Measurements from ENCODE around the gene FOXS1. TPM values are rescaled to one million over a fixed set of nuclear protein-coding genes. Genes with fewer than 3 reads are reported as not detected.

FOXS1 gene
- total RNA-seq, 1 donor from 2014 or later: 0.78 TPM

DNA sequence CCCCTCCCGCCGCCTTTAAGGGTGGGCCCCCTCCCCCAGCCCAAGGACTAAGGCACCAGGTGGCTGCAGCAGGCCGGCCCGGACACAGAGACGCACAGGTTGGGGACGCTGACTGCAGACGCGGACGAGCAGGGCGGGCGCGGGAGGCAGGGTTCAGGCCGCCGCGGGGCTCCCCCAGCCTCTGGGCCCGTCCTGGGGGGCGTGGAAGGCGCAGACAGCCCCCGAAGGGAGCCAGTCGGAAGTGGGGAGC is 15.7 kb upstream of the FOXS1 start:
- DNase-seq: no peak

DNA sequence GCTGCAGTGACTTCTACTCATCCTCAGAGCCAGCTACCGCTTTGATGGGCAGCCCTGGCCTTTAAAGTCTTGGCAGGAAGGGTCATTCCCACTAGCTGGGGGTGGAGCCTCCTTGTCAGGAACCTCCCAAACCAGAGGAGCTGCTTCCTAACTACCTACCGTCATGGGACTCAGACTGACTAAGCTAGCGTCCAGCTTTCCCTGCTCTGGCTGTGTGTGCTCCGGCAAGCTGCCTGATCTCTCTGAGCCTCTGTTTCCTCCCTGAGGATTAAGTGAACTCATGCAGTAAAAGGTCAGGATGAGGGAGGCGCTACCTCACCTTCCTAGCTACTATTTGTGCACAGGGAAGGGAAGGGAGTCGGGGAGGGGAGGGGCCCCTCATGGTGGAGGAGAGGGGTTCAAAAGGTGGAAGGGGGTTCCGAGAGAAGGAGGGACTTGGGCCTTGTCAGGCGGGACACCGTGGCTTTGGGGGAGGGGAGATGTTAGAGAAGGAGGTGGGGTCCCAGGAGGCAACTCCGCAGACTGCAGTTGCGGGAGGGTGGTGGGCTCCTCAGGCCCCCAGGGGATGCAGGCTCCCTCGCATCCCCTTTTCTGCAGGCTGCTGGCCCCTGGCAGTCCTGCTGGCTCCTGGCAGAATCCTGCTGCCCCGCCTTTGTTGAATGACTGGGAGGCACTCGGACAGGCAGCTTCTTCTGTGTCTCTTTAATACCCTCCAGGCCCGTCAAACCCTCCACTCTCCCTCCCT is 15.2 kb upstream of the FOXS1 start:
- DNase-seq: no peak

DNA sequence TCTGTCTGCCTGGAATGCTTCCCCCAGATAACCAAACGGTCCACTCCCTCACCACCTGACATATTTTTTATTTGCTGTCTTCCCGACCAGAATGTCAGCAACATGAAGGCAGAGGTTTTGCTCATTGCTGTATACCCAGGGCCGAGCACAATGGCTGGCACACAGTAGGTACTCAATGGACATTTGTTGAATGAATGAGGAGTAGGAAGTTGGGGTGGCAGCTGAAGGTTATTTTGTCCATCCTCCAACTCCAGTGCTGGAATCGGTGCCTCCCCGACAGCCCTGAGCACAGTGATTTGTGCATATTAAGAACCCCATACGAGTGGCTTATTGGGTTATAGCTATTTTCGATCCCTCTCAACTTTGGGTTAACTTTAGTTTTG is 14.6 kb upstream of the FOXS1 start:
- no peak for DNase-seq

DNA sequence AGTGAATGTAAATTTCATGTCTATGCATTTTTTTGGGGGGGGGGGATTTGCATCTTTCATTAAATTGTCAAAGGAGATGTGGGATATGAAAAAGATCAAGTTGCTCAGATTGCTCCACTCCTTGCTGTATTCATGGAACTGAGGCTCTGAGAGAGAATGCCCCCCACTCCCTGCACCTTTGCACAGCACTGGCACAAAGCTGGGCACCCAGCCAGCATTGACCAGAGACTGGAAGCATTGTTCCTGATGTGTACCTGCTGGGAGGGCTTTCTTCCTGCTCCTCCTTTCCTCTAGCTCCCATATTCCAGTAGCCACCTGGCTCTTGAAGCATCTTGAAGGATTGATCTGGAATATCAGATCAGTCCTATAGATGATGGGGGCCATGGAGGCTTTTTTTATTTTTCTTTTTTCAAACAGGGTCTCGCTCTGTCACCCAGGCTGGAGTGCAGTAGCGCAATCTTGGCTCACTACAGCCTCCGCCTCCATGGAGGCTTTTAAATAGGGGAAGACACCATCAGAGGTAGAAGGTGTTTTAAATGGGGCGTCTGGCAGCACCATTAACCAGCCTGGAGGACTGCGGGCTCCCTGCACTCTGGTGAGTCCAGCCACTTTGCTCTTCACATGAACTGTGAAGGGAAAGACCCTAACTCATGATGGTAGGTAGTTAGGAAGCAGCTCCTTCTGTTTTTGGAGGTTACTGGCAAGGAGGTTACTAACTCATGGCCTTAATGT is 14.0 kb upstream of the FOXS1 start:
- DNase-seq: no peak

DNA sequence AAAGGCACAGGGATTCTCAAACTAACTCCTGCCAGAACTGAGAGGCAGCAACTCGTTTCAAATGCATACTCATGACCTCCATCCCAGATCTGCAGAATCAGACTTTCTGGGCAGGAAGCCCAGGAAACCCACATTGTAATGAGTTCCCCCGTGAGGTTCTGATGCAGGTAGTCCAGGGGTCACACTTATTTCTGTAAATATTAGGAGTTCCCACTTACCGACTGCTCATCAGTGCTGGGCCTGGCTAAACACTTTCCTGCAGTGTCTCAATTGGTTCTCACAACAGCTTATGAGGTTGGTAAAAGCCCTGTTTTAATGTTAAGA is 13.3 kb upstream of the FOXS1 start:
- no peak for DNase-seq

DNA sequence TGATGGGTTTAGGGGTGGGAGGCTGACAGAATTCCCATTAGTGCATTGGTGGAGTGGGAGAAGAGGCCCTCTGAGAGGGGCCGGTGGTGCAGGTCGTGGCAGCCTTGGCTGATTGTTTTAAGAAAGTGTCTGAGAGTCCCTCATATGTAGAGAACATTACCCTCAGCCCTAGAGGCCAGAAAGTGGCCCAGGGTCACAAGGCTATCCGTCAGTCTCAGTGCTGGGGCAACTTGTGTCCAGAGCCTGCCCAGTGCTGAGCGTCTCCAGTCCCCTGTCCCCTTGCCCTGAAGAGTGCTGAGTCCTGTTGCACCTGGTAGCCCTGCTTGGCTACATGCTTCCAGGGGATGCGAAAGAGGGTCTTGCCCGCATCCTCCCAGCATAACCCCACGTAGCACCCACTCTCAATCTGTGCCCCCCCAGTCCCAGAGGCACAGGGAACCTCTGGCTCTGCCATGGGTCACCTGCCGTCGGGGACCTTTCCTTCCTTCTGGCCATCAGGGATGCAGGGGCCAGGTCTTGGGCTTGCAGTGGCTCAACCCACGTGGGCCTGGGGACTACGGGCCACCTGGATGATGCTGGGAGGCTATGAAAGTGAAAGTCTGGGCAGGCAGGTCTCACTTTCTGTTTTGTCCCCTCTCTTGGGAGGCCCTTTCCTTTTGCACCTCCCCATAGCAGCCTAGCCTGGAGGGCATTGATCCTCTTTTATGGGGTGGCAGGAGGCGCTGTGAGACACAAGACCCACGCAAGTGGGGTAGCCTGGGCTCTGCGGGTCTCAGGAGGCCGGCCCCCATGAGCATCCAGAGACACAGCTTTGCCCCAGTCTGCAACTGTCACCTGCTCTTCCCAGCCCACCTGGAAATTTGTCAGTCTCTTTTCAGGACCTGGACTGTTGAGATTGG is 12.7 kb upstream of the FOXS1 start:
- no peak for DNase-seq

DNA sequence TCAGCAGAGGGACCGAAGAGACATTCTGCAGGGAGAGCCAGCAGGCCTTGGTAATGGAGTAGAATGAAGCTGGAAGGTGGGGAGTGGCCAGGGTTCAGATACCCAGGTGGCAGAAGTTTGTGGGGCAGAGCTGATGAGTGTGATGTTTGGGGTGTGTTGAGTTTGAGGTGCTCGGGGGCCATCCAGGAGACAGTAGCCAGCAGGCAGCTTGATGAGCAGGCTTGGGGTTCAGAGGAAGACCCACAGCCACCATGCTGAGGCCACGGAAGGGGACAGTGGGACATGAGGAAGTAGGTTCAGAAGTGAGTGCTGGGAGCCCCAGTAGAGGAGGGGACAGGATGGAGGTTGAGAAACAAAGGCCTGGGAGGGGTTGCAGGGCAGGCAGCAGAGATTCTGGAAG is 11.1 kb upstream of the FOXS1 start:
- DNase-seq: no peak

DNA sequence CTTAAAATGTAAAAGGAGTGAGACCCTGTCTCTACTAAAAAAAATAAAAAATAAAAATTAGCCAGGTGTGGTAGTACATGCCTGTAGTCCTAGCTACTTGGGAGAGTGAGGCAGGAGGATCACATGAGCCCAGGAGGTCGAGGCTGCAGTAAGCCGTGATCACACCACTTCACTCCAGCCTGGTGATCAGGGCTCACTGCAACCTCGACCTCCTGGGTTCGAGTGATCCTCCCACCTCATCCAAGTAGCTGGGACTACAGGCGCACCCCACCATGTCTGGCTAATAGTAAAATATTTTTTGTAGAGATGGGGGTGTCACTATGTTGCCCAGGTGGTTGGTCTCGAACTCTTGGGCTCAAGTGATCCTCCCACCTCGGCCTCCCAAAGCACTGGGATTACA is 8.1 kb upstream of the FOXS1 start:
- DNase-seq: no peak

DNA sequence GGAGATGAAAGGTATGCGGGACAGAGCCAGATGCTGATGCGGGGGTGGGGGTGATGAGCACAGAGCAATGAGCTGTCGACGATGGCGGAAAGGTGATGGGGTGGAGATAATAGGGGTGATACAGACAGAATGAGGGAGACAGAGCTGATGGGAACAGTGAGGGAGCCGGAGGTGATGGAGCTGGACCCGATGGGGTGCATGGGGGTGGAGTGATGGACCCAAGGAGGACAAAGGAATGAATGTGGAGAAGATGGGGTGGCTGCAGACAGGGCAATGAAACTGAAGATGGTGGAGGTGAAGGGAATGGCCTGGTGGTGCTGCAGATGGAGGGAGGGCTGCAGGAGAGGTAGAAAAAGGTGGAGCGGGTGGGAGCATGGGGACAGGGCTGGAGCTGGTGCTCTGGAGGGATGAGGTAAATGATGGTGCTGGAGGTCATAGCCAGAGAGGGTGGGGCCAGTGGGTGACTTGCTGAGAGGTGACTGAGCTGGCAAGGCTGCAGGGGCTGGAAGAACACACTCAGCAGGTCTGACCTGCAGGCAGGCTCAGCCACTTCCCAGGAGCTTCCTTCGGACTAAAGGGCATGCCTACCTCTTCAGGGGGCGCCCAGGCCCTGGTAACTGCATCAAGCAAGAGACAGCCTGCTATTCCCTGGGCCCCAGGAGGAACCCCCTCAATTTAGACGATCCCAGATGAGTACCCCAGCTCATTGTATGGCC is 6.0 kb upstream of the FOXS1 start:
- DNase-seq: no peak

DNA sequence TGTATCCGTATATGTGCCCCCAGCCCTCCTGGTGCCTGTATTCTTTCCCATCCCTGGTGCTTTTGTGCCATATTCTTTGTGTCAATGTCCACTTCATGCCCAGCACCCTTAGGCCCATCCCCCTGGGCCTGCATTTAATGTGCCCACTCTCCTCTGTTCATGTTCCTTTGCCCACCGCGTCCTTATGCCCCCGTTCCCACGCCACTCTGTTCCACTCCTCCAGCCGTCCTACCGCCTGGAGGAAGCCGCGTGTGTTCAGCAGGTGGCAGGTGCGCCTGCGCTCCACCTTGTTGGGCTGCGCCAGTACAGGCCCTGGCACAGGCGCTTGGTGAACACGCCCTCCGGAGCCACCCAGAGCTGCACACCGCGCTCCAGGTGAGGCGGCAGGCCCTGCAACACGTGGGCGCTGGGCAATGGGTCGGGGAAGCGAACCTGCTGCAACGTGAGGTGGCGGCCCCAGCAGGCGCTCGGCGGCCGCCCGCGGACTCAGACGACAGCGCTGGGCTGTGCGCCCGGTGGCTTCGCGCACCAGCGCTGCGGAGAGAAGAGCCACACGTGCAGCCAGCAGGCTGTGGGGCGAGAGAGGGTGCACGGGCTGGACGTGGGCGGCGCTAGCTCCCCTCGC is 4.0 kb upstream of the FOXS1 start:
- no peak for DNase-seq

DNA sequence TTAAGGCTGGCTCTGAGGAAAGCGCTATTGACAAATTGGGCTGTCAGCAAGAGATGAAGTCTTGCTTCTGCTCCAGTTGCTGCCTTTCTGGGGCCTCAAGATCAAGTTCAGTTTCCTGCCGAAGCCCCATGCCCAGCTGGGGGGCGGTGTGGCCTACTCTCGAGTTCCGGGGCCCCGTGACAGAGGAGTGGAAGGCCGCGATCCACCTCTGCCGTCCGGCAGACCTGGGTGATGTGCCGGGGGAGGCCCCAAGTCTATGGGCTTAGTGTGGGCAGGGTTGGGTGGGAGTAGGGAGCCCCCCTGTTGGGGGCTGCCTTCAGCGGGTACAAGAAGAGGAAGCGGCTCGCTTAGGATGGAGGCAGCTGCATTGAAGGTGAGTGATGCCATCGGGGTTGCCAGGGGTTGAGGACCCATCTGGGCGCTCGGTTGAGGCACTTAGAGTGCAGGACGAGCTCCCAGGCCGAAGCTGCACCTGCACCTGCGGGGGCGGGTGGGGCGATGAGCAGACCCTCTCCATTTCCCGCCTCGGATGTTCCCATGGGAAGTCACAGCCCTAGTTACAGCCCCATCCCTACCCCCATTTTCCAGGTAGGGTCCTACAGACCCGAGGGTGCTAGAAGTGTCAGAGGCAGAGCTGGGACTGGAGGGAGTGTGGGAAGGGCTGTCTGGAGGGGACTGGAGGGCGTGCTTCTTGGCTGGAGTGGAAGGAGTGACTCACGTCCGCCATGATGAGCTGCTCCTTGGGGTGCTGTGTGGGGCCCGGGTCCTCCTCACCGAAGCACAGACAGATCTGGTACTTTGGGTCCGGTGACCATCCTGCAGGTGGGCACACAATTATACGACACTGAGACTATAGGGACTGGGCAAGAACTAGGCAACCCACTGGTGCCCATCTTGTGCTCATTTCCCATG is 2.9 kb upstream of the FOXS1 start:
- no peak for DNase-seq

DNA sequence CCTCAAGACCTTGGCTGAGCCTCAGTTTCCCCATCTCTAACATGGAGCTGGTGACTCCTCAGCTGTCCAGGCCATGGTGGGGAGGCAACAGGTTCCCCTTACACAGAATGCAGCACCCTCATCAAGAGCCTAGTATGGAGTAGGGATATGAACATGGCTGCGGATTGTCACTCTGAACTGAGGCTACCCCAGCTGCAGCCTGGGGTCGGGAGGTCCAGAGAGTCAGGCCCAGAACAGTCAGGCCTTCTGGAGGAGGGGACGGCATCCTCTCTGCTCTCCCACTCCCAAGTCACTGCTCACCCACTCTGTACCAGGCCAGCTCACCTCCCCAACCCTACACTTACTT is 1.4 kb upstream of the FOXS1 start:
- no peak for DNase-seq

DNA sequence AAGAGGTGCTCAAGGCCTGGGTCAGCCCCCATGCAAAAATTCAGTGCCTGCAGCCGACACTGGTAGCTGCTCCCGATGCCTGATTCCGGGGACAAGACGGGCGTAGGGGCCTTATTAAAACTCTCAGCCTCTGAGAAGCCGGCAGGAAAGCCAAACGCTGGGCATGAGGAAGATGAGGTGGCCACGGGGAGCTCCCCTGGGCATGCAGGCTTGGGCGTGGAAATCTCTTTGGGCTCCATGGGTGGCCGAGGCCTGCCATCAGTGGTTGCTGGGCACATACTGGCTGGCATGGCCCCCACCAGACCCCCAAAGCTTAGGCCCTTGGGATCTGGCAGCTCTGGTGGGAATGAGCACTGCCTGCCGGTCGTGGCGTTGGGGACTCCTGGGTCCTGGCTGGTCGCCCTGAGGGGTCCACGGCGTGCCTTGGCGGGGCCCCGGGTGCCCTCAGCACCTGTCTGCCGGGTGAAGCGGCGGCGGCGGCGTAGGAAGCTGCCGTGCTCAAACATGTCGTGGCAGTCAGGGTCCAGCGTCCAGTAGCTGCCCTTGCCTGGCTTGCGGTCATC is 586 bp downstream of the FOXS1 start:
- no peak for DNase-seq

DNA sequence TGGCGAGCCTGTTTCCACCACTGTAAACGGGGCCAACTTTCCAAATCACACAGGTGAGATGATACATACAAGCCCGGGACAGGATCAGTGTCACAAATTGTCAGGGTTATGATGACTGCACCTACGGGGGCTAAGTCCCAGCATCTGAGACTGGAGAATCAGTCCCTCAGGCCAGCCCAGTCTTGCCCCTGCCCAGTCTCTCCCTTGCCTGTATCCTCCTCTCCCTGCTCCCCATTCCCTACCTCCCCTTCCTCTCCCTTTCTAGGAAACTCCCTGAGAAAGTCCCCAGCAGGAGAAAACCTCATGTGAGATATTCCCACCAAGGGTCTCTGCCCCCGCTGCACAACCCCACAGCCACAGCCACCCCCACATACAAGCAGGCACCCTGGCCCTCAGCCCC is 1.5 kb downstream of the FOXS1 start:
- no peak for DNase-seq

DNA sequence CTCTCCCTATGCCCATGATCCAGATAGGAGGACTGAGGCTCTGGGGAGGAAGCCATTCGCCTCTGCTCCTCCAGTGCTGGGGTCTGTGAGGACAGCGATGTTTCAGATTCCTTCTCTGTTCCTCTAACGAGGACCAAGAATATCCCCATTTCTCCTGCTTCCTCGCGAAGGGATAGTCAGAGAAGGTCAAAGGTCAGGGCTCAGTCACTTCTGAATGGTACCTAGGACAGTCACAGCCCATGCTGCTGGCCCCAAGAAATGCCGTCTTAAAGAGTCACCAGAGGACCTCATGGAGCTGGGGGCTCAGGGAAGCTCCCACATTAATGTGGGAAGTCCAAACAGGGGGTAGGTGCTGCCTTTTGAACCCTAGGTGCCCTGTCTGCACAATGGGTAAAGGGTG is 2.1 kb downstream of the FOXS1 start:
- DNase-seq: no peak

DNA sequence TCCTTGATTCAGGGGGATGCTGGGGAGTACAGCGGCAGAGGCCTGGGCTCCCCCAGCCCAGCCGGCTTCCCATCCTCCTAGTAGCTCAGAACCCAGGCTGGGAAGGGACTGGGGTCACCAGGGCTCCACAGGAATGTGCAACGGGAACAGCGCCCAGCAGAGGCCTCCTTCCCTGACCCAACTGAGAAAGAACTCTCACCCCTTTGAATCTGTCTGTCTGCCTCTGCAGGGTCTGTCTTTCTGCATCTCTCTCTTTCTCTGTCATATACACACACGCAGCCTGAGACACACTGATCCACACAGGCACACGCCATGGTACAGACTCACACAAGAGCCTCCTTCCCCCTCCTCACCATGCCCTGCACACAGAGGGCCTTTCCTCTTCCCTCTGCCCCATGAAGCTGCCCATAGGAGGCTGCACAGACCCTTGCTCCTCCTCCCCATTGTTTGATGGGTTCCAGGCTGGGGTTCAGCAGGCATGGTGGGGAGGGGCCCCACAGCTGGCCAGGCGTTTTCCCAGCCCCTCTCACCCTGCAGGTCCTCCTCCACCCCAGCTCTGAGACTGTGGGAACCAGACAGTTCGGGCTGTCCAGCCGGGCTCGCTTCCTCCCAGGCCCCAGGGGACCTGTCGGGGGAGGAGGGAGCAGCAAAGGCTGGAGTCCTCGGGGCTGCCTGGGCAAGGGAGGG is 2.8 kb downstream of the FOXS1 start:
- no peak for DNase-seq

DNA sequence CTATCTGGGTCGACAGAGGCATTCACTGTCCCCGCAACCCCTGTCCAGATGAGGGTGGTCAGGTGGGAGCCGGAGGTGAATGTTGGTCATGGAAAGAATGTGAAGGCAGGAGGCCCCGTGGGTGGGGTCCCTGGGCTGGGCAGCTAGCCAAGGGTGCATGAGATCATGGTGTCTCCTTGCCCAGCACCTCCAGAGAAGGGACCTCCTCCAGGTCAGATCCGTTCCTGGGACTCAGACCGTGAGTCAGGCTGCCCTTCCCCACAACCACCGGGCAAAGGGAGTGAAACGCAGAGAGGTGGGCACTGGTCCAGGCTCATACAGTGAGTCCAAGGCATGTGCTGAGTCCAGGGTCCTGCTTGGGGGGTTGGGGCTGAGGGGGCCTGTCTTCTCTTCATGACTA is 3.5 kb downstream of the FOXS1 start:
- DNase-seq: no peak

DNA sequence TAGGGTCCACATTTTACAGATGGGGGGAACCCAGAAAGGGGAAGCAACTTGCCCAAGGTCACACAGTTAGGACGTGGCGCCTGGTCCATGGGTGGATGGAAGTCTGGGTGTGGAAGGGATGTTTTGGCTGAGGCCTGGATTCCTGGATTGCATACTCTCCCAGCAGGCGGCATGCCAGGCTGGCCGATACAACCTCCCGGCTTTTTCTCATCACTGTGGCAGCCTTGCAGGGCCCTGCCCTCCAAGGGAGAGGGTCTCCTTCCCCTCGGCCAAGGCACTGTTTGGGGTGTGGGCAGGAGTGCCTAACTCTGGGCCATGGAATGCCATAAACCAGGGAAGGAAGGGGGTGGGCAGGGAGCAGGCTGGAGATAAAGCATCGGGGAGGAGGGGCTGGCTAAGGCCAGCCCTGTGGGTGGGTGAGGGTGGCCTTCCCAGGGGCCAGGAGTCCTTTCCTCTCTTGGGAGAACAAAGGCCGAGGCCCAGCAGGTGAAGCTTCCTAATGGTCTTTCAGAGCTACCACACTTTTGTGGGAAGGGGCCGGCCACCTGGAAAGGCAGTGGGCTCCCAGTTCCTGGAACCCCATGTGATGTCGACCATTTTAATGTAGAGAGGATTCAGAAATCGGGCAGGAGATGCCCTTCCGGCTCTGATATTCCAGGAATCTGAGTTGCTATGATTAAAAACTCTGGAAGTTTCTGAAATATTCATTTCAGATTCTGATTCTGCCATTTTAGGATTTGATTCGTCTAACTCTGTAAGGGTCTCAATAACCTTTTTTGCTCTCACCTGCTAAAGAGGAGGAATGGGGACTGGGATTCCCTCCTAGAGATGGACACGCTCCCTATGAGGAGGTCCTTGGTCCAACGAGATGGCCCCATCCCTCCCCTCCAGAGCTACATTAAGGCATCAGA is 4.2 kb downstream of the FOXS1 start:
- DNase-seq: no peak

DNA sequence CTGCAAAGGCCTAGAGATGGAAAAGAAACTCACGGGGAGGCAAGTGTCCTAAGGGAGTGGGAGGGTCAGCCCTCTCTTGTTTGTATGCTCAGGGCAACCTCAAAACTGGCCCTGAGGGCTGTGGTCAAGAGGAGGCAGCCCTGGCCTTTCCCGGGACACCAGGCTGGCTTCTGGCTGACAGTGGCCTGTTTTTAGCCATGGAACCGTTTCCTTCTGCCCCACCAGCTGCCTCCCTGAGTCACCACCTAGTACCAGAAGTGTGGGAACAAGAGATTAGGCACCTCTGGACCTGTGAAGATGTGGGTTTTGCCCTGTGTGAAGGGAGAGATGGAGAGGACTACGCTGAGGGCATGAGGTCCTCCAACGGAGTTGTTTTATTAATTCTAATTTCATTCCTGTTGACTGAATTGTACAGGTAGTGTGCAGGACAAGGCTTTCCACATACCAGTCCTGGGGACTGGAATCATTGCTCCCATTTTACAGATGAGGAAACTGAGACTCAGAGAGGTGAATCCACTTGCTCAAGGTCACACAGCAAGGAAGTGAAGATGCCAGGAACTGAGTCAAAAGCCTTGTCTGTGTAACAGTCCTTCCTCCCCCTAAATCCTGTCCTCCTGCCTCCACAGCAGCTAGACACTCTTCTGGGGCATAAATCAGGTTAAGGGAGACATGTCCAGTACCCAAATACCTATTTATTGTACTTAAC is 5.5 kb downstream of the FOXS1 start:
- no peak for DNase-seq

Measured in occipital lobe (tissue), 2 donors.